Measurements from ENCODE around the gene LHX3.

The LHX3 gene

DNA sequence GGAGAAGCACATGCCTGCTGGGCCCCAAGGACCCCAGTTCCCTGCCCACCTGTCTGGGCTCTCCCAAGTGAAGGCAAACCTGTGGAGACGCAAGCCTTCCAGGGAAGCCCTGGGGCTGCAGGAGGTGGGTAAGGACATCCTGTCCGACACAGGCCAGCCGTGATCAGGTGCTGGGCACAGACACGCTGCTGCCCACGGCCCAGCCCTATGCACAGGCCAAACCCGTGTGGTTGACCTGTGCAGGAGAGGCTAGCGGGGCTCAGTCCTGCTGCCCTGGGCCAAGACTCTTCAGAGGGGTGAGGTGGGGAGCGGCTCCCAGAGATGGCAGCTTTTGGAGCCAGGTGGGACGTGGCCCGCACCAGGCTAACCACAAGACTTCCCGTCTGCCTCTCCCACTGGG, 14.3 kb downstream of the LHX3 start:
- DNase-seq: no peak

GRCh38 chr9:136190237-136190601, 14.7 kb downstream of the LHX3 start:
- DNase-seq: no peak

DNA sequence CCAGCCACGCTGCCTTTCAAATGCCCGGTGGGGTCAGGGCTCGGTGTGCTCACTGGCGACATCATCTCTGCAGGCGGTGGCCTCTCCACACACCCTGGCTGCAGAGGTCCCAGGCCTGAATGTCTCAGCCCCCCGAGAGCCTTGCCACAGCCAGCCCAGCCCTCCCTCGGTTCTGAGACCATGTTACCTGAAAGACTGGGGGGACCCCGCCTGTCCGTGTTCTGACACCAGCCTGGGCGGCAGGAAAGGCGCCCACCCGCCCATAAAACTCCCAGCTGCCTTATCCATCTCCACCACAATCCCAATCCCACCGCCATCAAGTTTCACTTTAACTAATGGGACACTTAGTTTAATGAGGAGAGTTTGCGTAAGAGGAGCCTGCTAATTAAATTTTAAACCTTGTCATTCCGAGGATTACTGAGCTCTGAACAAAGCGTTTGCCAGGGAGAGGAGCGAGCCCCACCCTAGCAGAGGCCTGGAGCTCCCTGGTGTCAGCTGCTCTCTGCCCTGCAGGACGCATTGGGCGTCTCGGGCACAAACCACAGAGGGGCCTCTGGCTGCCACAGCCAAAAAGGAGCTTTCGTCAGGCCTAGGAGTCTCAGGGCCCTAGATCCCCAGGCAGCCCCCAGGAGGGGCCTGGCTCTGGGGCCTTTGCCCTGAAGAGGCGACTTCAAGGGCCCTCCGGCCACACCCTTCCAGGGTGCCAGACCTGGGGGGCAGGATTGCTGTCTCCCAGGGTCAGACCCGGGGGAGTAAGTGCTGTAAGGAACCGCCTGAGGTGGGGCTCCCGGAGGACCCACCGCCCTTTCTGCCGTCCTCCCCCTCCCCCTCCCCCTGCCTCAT, 15.3 kb downstream of the LHX3 start:
- DNase-seq: no peak

- DNase-seq: no peak
Measured at GRCh38 chr9:136187683-136188586, 17.0 kb downstream of the LHX3 start.

DNA sequence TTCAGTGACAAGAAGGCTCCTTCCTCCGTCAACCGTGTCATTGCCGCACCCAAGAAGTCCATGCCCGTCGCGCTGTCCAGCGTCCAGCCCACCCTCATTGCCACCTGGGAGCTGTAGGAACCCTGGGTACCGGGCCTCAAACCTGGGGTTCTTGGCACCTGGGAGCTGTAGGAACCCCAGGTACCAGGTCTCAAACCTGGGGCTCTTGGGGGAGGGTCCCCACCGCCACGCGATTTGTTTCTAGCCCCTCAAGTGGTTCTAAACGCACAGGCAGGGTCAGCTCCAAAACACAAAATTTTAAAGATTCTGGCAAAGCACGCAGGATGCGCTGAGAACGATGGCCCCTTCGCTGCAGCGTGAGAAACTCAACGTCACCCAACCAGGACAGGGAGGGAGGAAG, 17.7 kb downstream of the LHX3 start:
- no peak for DNase-seq

GRCh38 chr9:136186386-136186785, 18.5 kb downstream of the LHX3 start:
- DNase-seq: no peak

DNA sequence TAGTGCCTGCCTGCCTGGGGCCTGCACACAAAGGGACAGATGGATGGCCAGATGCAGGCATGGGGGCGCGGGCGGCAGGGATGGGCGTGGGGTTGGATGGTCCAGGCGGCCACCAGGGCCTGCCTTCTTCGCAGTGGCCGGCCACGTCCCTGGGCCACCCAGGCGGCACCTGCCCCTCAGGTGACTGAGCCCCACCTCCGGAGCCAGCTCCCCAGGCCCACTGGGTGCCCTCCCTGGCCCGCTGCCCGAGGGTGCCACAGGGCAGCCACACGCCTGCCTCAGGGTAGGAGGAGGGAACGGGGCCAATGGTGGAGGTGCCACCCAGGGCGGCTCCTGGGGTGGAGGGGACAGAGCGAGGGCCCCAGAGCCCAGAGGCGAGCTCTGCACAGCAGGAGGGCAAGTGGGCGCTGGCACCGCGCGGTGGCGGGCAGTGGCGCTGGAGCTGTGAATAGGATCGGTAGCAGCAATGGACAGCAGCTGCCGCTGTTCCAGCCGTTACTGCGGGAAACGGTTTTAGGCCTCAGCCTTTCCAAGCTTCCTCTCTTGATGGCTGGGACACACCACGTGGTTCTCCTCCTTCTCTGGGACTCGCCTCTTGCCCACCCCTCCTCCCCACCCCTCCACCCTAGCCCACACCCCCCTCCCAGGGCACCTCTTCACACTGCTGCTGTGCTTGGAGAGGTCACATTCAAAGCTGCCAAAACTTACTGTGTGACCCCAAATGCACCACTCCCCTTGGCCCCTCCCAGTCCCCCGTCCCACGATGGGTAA, 19.1 kb downstream of the LHX3 start:
- DNase-seq: no peak

GRCh38 chr9:136185066-136185465, 19.9 kb downstream of the LHX3 start:
- no peak for DNase-seq

DNA sequence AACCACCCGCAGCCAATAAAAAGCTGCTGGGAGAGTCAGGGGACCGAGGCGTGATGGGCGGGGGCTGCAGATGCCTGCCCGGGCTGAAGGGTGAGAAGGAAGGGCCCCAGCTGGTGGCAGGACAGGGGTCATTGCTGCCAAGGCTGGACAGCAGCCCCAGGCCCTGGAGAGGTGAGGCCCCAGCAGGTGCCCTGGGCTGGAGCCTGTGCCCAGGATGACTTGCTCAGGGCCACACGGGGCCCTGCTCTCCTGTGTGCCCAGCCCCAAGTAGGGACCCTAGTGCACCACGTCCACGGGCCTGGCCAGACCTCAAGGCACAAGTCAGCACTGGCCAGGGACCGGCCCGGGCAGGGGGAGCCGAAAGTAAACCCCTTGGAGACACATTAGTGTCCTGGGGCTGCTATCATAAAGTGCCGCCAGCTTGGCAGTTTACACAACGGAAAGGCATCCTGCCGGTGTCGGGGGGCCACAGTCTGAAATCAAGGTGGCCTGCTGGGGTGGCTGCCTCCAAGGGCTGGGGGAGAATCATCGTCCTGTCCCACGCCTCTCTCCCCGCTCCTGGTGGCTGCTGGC, 22.0 kb downstream of the LHX3 start:
- DNase-seq: no peak

DNA sequence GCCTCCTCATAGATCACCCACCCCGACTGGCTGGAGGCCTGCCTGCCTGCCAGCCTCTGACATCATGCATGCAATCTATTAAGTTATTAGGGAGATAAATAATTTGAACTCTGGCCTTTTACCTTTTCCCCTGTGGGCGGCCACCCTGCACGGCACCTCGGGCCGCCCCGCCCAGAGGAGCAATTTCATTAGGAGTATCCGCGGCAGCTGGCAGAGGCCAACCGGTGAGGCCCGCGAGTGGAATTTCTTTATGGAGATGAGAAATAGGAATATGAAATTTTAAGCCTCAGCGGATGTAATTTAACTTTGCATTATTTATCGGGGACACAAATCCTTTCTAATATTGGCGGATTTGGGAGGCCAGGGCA, 22.5 kb downstream of the LHX3 start:
- no peak for DNase-seq

DNA sequence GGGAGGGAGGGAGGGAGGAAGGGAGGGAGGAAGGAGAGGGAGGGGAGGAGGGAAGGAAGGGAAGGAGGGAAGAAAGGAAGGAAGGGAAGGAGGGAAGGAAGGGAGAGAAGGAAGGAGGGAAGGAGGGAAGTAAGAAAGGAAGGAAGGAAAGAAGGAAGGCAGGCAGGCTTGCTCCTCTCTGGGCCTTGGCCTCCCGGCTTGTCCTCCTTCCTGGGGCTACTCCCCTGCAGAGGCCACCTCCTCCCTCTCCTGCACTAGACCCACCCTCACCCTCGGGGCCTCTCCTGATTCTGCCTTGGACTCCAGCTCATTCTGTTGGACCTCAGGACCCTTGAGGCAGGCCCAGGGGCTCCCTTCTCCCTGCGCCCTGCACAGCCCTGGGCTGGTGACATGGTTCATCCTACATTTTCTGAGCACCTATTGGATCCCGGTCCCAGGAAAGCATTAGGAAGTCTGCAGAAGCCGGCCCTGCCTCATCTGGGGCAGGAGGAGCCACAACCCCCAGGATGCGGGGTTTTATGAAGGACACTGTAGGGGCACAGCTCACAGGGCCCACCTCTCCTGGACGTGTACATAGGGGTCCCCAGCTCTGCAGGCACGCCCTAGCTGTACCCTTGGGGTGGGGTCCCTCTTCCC, 23.0 kb downstream of the LHX3 start:
- no peak for DNase-seq

GRCh38 chr9:136180586-136180985, 24.3 kb downstream of the LHX3 start:
- no peak for DNase-seq

DNA sequence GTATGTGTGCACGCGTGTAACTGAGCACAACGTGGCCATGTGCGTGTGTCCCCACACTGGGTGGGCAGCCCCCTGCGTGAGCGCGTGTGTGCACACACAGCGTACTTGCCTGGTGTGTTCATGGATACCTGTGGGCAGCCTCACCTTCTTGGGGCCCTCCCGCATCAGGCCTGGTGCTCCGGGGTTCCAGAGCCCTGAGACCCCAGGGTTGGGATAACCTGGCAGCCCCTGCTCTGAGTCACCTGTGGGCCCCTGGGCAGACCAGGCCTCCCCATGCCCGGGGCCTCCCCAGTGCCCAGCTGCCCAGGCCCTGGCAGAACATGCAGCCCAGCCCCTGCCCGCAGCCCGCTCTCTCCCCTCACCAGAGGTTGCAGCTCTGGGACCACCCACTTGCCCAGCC, 25.2 kb downstream of the LHX3 start:
- no peak for DNase-seq

DNA sequence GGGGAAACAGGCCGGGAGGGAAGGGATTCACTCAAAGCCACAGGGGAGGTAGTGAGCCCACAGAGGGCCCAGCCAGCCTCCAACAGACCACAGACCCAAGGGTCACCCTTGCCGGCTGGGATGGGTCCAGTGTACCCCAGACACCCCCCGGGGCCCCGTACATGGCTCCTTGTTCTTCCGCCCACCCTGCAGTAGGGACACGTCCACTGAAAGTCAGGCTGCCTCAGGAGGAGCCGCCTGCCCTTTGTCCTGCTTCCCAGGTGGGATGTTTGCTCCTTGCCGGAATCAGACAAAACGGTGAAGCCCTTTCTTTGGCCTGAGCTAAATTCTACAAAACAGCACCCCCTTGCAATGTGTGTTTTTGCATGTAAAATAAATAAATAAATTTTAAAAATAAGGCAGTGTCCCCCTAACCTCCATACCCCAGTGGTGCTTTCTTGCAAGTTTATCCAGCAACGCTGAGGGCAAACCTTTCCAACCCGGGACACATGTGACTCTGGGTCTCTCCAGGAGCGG, 25.8 kb downstream of the LHX3 start:
- DNase-seq: no peak

DNA sequence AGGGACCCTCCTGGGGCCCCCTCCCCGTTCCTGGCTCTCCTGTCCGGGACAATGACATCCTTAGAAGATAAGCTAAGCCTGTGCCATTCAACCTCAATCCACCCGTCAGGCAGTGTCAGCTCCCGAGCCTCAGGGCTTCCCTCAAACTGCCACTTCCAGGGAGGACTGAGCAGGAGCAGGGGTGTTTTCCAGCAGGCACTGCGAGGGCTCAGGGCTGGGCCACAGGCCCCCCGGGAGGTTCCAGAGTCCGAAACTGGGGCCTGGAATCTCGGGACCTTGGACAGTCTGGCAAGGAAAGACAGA, 26.2 kb downstream of the LHX3 start:
- no peak for DNase-seq

DNA sequence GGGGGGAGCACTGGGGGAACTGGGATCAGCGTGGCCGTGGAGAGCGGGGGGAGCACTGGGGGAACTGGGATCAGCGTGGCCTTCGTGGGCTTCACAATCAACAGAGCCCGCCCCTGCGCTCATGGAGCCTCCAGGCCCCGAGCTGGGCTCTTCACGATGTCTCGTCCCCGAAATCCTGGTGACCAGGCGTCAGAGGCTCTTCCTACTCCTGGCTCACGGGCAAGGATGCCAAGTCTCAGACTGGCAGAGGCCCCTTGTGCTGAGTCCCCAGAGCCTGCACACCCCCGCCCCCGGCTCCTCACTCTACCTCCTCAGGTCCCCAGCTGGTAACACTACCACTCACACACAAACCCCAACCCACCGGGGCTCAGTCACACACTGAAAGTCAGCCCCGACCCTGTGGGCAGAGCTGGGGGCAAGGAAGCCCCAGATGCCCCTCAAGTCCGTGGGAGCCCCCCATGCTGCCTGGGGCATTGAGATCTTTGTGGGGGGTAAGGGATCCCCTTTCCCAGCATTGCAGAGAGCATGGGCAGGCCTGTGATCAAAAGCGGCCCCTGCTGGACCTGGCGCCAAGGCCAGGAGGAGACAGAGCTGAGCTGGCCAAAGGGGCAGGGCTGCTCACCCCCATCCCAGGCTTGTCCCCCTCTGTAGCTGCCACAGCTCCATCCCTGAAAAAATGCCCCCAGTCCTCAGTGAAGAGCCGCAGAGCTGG, 26.7 kb downstream of the LHX3 start:
- DNase-seq: no peak

DNA sequence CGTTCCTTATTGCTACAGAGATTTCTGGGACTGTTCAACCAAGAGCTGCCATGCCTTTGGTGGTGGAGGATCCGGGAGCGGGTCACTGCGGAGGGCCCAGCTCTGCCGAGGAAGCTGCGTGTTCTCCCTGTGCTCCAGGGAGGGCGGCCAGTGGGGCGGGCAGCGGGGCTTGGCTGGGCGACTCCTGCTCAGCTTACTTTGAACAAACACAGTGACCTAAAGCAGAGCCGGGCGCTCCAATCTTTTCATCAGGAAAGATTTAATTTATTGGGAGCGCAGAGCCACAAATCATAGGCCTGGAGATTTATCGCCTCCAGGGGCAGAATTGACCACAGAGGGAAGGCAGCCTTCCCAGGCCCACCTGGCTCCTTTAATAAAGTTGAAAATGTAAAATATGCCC, 27.7 kb downstream of the LHX3 start:
- DNase-seq: no peak

DNA sequence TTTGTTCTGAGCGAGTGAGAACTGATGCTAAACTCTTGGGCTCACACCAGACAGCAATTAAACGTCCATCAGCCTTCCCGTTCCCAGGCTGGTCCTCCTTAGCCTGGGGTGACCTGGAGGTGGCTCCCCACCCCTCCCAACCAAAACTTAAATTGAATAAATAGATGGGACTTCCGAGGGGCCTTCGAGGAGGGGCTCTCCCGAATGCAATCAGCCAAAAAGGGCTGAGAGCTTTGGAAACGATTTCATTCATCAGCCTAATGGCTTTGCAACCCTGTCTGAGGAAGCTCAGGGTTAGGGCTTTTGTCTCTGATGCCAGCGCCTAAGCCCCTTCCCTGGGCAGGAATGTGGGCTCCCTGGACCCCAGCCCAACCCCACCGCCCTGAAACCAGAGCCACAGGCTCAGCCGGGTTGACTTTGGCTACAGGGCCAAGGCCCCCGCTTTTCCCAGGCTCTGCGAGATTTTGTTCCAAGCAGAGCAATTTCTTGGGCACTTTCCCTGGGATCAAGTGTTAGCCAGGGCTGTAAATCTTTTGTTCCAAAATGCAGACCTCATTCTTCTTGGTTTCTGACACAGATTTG, 29.2 kb downstream of the LHX3 start:
- DNase-seq: no peak

GRCh38 chr9:136174779-136175615, 29.9 kb downstream of the LHX3 start:
- DNase-seq: no peak

- no peak for DNase-seq
Measured at GRCh38 chr9:136173648-136174290, 31.2 kb downstream of the LHX3 start.

Measured in NCI-H526 (cell line).